H1 (cell line): ENCODE data around the gene ACTR1A. TPM values are rescaled to one million over a fixed set of nuclear protein-coding genes. Genes with fewer than 3 reads are reported as not detected.

Source experiments
- BCL11A ChIP-seq, 2 experiments: IDR thresholded peaks; one replicate each; pipeline ENCODE4 v1.6.1; 2011; ENCODE audit warnings: low read depth in 2 of 2, low read length in 2 of 2, mild to moderate bottlenecking in 2 of 2
- CHD1 ChIP-seq: IDR thresholded peaks from 2 replicates; pipeline ENCODE4 v1.6.1; 2012; ENCODE audit warnings: low read depth, low read length, improper control_type of control experiment
- CREB1 ChIP-seq: IDR thresholded peaks from 2 replicates; pipeline ENCODE4 v1.6.1; 2012; ENCODE audit warnings: inconsistent platforms
- CTBP2 ChIP-seq: IDR thresholded peaks from 2 replicates; pipeline ENCODE4 v1.7.0; 2011; ENCODE audit warnings: borderline replicate concordance, mild to moderate bottlenecking, moderate library complexity, mixed read lengths, low read length; ENCODE audit not compliant: insufficient read depth, insufficient read length
- EGR1 ChIP-seq: IDR thresholded peaks from 2 replicates; pipeline ENCODE4 v1.6.1; 2011; ENCODE audit warnings: low read depth, low read length, borderline replicate concordance
- EZH2 ChIP-seq: fragments of 200-600 bp; sonication (generic); IDR thresholded peaks from 2 replicates; pipeline ENCODE4 v1.7.1; 2012; ENCODE audit warnings: low read depth, mild to moderate bottlenecking, moderate library complexity, low read length, inconsistent platforms; ENCODE audit not compliant: severe bottlenecking
- SIN3A ChIP-seq, 2 experiments: IDR thresholded peaks in 1 of 2; conservative IDR thresholded peaks in 1 of 2; 2 replicates each; pipeline ENCODE4 v1.6.1; 2011 to 2012; ENCODE audit warnings: low read length in 2 of 2, improper control_type of control experiment in 1 of 2, low read depth in 1 of 2, mild to moderate bottlenecking in 1 of 2
- SRF ChIP-seq: IDR thresholded peaks from 2 replicates; pipeline ENCODE4 v1.6.1; 2011; ENCODE audit warnings: mild to moderate bottlenecking, low read depth, low read length, moderate library complexity
- SUZ12 ChIP-seq: fragments of 200-600 bp; sonication (generic); IDR thresholded peaks from 2 replicates; pipeline ENCODE4 v1.6.1; 2012; ENCODE audit warnings: mild to moderate bottlenecking, inconsistent platforms, low read length, moderate library complexity, mixed read lengths
- TAF1 ChIP-seq: IDR thresholded peaks from 2 replicates; pipeline ENCODE4 v1.6.1; 2011; ENCODE audit warnings: mild to moderate bottlenecking, low read depth, low read length
- TEAD4 ChIP-seq: IDR thresholded peaks from 2 replicates; pipeline ENCODE4 v1.6.1; 2012; ENCODE audit warnings: low read depth, low read length, inconsistent platforms, mixed read lengths
- polyA plus RNA-seq, 7 experiments: library from polyadenylated mRNA; depleted of rRNA in 3 of 7; stranded (reverse) in 5 of 7; unstranded in 2 of 7; fragments of >200 nt in 5 of 7; fragments of 200-250 nt in 2 of 7; gene quantifications; 1 replicate in 5 of 7; 2 replicates in 1 of 7; 4 replicates in 1 of 7; pipeline versions ENCODE4 v1.2.1 to v1.2.3, GENCODE V29; 2011 to 2013; ENCODE audit warnings: missing spikeins in 2 of 7, mixed read lengths in 2 of 7
- total RNA-seq: library from RNA; stranded (reverse); fragmentation: NEBNext Ultra II Directional; extraction: Animal tissue kit (Norgen Biotek cat#: 25700); gene quantifications from 2 replicates; pipeline ENCODE4 v1.2.1, GENCODE V29; 2021
- TF ChIP-seq, protein P1 (sequence below): fragments of 300-600 bp; sonication (generic); IDR thresholded peaks from 2 replicates; pipeline ENCODE4 v1.7.1; 2012; ENCODE audit warnings: low read length, moderate library complexity, mild to moderate bottlenecking, inconsistent platforms; ENCODE audit not compliant: insufficient replicate concordance

Gene ACTR1A
- total and polyA plus RNA-seq, 2 of the 8 experiments (the other 6 are each of a cell fraction or from before 2014, with no cell fraction given) = 78.6 to 86.3 TPM

DNA sequence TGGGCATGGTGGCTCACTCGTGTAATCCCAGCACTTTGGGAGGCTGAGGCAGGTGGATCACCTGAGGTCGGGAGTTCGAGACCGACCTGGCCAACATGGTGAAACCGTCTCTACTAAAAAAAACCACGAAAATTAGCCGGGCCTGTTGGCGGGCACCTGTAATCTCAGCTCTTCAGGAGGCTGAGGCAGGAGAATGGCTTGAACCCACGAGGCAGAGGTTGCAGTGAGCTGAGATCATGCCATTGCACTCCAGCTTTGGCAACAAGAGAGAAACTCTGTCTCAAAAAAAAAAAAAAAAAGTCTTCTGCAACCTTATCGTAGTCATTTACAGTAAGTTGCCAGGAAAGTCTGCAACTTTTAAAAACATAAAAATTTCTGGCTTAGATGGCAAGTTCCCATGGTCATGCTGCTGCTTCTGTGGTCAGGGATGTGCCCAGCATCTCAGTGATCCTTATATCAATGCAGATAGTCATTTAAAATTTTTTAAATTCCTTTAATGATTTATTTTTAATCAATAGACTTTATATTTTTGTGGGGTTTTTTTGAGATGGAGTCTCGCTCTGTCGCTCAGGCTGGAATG lies 16.8 kb upstream of the ACTR1A start (continued):
- TF ChIP-seq, protein P1, sequence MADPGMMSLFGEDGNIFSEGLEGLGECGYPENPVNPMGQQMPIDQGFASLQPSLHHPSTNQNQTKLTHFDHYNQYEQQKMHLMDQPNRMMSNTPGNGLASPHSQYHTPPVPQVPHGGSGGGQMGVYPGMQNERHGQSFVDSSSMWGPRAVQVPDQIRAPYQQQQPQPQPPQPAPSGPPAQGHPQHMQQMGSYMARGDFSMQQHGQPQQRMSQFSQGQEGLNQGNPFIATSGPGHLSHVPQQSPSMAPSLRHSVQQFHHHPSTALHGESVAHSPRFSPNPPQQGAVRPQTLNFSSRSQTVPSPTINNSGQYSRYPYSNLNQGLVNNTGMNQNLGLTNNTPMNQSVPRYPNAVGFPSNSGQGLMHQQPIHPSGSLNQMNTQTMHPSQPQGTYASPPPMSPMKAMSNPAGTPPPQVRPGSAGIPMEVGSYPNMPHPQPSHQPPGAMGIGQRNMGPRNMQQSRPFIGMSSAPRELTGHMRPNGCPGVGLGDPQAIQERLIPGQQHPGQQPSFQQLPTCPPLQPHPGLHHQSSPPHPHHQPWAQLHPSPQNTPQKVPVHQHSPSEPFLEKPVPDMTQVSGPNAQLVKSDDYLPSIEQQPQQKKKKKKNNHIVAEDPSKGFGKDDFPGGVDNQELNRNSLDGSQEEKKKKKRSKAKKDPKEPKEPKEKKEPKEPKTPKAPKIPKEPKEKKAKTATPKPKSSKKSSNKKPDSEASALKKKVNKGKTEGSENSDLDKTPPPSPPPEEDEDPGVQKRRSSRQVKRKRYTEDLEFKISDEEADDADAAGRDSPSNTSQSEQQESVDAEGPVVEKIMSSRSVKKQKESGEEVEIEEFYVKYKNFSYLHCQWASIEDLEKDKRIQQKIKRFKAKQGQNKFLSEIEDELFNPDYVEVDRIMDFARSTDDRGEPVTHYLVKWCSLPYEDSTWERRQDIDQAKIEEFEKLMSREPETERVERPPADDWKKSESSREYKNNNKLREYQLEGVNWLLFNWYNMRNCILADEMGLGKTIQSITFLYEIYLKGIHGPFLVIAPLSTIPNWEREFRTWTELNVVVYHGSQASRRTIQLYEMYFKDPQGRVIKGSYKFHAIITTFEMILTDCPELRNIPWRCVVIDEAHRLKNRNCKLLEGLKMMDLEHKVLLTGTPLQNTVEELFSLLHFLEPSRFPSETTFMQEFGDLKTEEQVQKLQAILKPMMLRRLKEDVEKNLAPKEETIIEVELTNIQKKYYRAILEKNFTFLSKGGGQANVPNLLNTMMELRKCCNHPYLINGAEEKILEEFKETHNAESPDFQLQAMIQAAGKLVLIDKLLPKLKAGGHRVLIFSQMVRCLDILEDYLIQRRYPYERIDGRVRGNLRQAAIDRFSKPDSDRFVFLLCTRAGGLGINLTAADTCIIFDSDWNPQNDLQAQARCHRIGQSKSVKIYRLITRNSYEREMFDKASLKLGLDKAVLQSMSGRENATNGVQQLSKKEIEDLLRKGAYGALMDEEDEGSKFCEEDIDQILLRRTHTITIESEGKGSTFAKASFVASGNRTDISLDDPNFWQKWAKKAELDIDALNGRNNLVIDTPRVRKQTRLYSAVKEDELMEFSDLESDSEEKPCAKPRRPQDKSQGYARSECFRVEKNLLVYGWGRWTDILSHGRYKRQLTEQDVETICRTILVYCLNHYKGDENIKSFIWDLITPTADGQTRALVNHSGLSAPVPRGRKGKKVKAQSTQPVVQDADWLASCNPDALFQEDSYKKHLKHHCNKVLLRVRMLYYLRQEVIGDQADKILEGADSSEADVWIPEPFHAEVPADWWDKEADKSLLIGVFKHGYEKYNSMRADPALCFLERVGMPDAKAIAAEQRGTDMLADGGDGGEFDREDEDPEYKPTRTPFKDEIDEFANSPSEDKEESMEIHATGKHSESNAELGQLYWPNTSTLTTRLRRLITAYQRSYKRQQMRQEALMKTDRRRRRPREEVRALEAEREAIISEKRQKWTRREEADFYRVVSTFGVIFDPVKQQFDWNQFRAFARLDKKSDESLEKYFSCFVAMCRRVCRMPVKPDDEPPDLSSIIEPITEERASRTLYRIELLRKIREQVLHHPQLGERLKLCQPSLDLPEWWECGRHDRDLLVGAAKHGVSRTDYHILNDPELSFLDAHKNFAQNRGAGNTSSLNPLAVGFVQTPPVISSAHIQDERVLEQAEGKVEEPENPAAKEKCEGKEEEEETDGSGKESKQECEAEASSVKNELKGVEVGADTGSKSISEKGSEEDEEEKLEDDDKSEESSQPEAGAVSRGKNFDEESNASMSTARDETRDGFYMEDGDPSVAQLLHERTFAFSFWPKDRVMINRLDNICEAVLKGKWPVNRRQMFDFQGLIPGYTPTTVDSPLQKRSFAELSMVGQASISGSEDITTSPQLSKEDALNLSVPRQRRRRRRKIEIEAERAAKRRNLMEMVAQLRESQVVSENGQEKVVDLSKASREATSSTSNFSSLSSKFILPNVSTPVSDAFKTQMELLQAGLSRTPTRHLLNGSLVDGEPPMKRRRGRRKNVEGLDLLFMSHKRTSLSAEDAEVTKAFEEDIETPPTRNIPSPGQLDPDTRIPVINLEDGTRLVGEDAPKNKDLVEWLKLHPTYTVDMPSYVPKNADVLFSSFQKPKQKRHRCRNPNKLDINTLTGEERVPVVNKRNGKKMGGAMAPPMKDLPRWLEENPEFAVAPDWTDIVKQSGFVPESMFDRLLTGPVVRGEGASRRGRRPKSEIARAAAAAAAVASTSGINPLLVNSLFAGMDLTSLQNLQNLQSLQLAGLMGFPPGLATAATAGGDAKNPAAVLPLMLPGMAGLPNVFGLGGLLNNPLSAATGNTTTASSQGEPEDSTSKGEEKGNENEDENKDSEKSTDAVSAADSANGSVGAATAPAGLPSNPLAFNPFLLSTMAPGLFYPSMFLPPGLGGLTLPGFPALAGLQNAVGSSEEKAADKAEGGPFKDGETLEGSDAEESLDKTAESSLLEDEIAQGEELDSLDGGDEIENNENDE = no peak
- no peak for TF ChIP-seq SRF
- no peak for TF ChIP-seq CHD1
- no peak for TF ChIP-seq BCL11A (IDR thresholded peaks at IDR 0.05; ENCODE audit: low read depth in 2 of 2, low read length in 2 of 2)
- TF ChIP-seq TEAD4 = no peak
- TF ChIP-seq TAF1 = no peak
- TF ChIP-seq CREB1 = no peak
- TF ChIP-seq SIN3A (conservative IDR thresholded peaks at IDR 0.05 in 1 of 2, IDR thresholded peaks at IDR 0.05 in 1 of 2; ENCODE audit: low read depth in 1 of 2, low read length in 2 of 2) = no peak
- TF ChIP-seq EZH2 = no peak
- TF ChIP-seq SUZ12 = no peak
- TF ChIP-seq EGR1 = no peak
- TF ChIP-seq CTBP2 = no peak
